Pons (tissue), 1 donor: Measurements from ENCODE around the gene NEK11.
"Not testable (repeated sequence)": the region's sequence is repeated elsewhere in the genome, so short reads cannot be mapped to it uniquely, and the experiment has no call there.

Experiments
- DNase-seq: peaks from one replicate; pipeline ENCODE4 v3.0.0-alpha.2; 2016; ENCODE audit warnings: low spot score

NEK11 gene

DNA sequence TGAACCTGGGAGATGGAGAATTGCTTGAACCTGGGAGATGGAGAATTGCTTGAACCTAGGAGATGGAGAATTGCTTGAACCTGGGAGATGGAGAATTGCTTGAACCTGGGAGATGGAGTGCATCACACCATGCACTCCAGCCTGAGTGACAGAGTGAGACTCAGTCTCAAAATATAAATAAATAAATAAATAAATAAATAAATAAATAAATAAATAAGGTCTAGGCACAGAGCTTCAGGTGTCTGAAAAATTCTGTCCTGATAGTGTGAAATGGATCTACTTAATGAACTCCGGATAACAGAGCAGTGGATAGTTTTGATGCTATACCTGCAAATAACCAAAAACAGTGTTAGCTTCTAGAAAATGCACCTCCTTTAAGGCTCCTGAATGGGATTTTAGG lies 330.6 kb downstream of the NEK11 start:
- no peak for DNase-seq

DNA sequence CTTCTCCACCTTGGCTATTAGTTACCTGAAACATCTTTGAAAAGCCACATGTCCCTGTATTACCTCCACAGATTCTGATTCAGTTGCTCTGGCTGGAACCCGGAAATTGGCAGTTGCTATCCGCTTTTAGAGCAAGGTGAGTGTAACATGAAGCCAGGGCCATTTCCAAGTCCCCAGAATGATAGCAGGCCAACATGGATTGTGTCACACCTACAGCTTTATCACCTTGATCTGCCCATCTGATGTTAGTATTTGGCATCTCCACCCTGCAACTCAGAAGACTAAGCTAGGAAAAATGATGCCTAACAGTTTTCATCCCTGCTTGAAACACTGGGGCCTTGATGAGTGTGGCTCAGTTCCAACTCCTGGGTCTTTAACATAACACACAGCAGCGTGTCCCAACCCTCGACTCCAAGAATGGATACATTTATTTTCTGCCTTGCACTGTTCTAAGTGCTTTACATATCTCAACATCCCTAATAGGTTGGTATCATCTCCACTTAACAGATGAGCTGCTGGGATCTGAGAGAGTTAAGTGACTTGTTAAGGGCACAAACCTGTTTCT lies 333.6 kb downstream of the NEK11 start:
- DNase-seq: no peak

DNA sequence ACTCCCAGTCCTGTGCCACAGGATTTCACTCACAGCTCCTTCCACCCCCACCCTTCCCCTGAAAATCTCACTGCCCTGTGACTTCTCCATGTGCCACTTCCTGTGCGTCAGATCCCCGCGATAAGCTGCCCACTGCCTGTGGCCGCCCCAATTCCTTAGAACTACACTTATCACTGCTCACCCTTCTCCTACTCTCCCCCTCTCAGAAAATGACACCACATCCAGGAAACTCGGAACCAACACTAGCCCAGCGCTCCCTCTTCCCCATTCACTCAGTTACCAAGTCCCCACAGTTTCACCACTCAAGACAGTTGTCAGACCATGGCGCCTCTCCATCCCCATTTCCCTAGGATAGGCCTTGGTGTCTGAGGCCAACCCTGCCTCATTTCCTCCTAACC lies 334.4 kb downstream of the NEK11 start:
- not testable (repeated sequence) for DNase-seq

DNA sequence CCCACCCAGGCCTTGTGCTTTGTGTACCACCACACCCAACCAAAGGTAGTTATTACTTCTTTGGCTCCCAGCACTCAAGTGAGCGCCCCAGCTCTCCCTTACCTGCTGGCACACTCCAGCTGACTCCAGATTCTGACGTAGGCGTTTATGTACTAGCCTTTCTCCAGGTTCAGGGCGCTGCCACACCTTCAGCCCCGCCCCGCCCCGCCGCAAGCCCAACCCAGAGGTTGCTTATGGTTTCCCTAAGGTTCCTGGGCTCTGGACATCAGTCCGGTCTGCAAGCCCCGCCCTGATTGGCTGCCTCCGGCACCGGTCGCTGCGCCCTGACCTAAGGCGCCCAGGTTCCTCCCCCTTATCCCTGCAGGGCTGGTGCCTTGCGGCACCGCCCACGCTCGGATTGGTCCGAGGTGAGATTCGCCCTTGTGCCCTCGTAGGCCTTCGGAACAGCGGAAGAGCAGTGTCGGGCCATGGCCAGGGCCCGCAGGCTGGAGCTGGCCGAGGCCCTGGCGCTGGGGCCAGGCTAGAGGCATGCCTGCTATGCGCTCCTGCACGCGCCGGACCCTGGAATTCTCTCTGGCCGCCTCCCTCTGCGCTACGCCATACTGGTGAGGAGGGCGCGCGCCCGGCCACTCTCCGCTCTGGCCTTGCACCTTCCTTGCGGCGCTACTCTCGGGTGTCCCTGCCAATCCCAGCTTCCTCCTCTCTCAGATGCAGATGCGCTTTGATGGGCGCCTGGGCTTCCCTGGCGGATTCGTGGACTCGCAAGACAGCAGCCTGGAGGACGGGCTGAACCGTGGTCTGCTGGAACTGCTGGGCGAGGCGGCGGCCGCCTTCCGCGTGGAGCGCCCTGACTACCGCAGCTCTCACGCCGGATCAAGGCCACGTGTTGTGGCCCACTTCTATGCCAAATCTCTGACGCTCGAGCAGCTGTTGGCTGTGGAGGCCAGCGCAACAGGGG lies 335.1 kb downstream of the NEK11 start:
- peak; percentile 38 for DNase-seq

- no peak for DNase-seq
Measured at GRCh38 chr3:131363275-131363674, 336.6 kb downstream of the NEK11 start.

- DNase-seq: no peak
Measured at GRCh38 chr3:131370935-131371687, 344.4 kb downstream of the NEK11 start.

- DNase-seq: no peak
Measured at GRCh38 chr3:131371688-131372066, 345.0 kb downstream of the NEK11 start.

GRCh38 chr3:131374741-131375140 lies 348.1 kb downstream of the NEK11 start:
- no peak for DNase-seq

- not testable (repeated sequence) for DNase-seq
Measured at GRCh38 chr3:131380821-131381444, 354.3 kb downstream of the NEK11 start.

DNA sequence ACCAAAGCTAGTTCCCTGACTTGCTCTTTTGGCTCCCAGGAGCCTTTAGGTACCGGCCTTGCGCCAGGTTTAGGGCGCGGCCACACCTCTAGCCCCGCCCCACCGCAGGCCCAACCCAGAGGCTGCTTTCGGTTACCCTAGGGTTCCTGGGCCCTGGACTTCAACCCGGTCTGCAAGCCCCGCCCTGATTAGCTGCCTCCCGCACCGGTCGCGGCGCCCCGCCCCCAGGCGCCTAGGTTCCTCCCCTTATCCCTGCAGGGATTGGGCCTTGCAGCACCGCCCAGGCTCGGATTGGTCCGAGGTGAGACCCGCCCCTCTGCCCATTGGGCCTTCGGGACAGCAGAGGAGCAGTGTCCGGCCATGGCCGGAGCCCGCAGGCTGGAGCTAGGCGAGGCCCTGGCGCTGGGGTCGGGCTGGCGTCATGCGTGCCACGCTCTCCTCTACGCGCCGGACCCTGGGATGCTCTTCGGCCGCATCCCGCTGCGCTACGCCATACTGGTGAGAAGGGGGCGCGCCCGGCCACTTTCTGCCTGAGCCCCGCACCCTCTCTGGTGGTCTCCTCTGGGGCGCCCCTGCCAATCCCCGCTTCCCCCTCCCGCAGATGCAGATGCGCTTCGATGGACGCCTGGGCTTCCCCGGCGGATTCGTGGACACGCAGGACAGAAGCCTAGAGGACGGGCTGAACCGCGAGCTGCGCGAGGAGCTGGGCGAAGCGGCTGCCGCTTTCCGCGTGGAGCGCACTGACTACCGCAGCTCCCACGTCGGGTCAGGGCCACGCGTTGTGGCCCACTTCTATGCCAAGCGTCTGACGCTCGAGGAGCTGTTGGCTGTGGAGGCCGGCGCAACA lies 355.0 kb downstream of the NEK11 start, which contains the start of gene NUDT16:
TSS of gene NUDT16 (plus strand) at position 330 of the 847 bp plus-strand sequence. CDS start at position 361, 31 bp downstream.
- DNase-seq: peak; percentile 99

GRCh38 chr3:131386429-131387165 lies 359.9 kb downstream of the NEK11 start:
- peak; percentile 85 for DNase-seq

GRCh38 chr3:131387796-131388489 lies 361.3 kb downstream of the NEK11 start:
- no peak for DNase-seq

DNA sequence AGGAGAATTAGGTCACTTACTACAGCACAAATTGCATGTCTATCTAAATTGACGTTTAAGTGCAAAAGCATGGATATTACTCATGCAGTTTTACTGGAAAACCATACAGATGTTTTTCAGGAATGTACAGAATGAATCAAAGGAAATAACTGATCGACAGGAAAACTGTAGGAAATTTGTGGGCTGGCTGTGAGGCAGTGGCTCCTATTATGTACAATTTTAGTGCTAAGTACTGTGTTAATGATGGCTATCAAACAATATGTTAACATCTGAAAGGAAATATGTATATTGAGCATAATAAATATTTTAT lies 361.8 kb downstream of the NEK11 start:
- DNase-seq: no peak

DNA sequence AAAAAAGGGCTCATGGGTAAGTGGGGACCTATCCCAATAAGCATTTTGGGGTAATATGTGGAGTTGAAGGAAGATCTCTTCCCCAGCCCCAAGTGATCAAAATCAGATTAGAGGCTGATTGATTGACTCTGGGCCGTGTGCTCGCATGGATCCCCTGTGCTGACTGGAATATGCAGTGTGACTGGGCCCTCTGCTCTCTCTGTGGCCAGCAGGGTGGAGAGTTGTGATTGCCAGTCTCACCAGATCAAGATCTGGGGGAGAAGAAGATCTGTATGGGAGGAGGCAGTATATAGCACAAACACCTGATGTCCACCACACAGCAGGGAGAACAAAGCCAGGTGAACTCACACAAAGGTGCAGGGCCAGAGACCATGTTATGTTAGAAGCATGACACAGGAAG lies 363.7 kb downstream of the NEK11 start:
- no peak for DNase-seq

- no peak for DNase-seq
Measured at GRCh38 chr3:131393051-131393450, 366.4 kb downstream of the NEK11 start.

- no peak for DNase-seq
Measured at GRCh38 chr3:131393868-131394267, 367.2 kb downstream of the NEK11 start.

- no peak for DNase-seq
Measured at GRCh38 chr3:131394400-131394799, 367.7 kb downstream of the NEK11 start.

- DNase-seq: no peak
Measured at GRCh38 chr3:131396170-131396569, 369.5 kb downstream of the NEK11 start.

- DNase-seq: no peak
Measured at GRCh38 chr3:131397889-131398288, 371.2 kb downstream of the NEK11 start.
